ENCODE results near the gene FSD1L.

DNA sequence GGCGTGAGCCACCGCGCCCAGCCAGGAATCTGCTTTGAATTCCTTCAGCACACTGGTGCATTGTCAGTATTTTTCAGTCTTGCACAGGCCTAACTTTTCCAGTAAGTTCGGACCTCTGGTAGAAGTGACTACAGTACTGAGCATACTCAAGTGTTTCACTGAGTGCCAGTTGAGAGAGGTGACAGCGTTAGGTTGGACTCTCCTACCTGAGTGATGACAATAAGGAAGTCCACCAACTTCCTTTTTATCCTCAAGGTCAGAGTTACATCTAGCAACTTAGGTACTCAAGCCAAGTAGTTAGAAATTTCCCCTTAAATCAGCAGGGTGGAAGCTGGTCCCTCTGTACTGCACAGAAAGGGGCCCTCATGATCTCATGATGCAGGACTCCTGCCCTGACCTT, 26.0 kb upstream of the FSD1L start:
- TF ChIP-seq, protein P1, sequence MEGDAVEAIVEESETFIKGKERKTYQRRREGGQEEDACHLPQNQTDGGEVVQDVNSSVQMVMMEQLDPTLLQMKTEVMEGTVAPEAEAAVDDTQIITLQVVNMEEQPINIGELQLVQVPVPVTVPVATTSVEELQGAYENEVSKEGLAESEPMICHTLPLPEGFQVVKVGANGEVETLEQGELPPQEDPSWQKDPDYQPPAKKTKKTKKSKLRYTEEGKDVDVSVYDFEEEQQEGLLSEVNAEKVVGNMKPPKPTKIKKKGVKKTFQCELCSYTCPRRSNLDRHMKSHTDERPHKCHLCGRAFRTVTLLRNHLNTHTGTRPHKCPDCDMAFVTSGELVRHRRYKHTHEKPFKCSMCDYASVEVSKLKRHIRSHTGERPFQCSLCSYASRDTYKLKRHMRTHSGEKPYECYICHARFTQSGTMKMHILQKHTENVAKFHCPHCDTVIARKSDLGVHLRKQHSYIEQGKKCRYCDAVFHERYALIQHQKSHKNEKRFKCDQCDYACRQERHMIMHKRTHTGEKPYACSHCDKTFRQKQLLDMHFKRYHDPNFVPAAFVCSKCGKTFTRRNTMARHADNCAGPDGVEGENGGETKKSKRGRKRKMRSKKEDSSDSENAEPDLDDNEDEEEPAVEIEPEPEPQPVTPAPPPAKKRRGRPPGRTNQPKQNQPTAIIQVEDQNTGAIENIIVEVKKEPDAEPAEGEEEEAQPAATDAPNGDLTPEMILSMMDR (conservative IDR thresholded peaks at IDR 0.05): no peak
- no peak for TF ChIP-seq ZFX (IDR thresholded peaks at IDR 0.05)
